Measurements from ENCODE around the gene YBX2.

The YBX2 gene

GRCh38 chr17:7295230-7296180, 1.1 kb upstream of the YBX2 start:
- no peak for DNase-seq

DNA sequence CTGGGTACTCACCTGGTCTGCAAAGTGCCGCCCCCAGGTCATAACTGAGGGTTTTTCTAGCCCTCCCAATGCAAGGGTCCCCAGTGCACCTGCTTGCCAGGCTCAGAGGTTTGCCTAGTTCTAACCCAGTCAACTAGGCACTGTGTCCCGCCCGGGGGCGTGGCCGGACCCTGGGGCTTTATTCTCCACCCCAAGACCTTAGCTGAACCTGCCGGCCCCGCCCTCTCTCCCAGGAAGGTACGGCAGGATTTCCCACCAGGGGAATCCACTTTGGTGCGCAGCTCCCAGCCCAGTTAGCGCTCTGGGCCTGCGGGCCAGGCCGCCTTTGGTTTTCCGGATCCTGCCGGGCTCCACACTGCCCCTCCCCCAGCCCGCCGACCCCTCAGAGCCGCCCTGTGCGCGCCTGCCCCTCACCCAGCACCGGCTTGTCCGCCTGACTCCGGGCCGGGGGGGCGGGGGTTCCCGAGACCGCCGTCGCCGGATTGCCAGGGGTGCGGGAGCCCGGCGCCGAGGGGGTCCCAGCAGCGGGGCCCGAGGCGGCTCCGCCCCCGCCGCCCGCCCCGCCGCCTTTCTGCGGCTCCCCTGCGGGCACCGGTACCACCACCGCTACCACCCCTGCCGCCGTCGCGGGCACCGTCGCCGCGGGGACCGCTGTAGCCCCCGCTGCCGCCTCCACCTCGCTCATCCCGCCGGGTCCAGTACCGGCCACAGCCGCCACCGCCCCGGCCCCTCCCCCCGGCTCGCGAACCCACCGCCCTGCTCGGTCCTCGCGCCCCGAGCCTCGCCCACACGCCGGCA, 424 bp downstream of the YBX2 start:
- no peak for DNase-seq

DNA sequence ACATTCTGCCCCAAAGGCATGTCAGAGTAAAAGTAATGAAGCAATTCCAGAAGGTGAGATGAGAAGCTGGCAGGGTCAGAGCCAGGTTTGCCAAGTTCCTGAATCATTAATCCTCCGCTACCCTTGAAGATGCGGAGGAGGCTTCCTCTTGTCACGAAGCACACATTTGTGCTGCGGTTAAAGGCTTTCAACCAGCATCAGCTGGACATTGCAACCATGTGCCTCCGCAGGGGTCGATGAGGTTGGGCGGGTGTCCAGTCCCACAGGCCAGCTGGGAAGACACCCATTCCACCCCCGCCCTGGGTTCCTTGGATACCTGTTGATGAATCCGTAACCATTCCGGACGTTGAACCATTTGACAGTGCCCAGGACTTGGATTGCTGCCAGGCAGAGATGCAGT, 1.3 kb downstream of the YBX2 start:
- no peak for DNase-seq

DNA sequence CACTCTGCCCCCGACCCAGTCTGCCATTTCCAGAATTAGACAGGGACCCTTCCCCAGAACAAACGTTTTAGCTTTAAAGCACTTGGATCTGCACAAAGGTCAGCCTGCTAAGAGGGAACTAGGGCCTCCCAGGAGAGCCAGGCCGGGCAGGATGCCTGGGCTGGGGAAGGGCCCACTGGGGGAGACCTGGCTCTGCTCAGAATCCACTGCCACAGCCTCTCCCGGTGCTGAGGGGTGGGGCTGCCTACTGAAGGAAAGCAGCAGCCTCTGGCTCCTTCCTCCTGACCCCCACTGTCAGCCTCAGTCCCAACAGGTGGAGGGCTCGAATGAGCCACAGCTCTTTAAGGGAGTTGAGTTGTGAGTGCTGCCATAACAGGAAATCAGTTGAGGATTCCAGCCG, 1.7 kb downstream of the YBX2 start:
- DNase-seq: no peak

DNA sequence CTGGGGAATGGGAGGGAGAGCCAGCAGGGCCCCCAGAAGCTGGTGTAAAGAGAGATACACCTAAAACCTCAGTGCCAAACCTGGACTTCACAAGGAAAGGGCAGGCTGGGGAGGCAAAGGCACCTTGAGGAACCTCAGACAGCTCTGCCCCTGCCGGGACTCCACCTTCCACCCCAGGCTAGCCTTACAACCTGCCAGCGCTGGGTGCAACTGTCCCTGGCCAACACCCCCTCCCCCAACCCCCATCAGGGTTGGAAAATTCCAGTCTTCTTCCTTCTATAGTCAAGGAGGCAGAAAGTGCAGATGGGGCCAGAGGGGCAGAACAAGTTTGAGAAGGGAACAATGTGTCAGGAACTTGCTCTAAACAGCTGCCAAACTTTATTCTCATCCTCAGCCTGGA, 2.2 kb downstream of the YBX2 start:
- DNase-seq: no peak

DNA sequence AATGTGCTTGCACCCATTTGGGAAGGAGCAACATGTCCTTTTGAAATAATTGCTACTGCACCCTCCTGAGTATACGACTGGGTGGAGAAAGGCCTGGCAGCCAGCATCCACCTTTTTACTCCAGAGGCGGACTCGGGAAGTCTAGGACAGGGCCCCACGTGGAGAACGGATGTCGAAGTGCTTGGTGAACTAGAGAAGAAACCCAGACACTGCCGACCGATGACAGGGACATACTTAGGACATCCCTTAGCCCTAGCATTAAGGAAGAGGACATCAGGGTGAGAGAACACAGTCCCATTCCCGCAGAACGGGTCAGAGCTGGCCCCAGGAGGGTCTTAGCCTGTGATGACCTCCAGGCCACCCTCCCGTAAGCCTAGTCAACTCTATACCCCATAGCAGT, 3.8 kb downstream of the YBX2 start:
- no peak for DNase-seq

- DNase-seq: no peak
Observed at GRCh38 chr17:7290166-7290565, 4.3 kb downstream of the YBX2 start.

- DNase-seq: no peak
Observed at GRCh38 chr17:7289256-7290032, 5.0 kb downstream of the YBX2 start.

DNA sequence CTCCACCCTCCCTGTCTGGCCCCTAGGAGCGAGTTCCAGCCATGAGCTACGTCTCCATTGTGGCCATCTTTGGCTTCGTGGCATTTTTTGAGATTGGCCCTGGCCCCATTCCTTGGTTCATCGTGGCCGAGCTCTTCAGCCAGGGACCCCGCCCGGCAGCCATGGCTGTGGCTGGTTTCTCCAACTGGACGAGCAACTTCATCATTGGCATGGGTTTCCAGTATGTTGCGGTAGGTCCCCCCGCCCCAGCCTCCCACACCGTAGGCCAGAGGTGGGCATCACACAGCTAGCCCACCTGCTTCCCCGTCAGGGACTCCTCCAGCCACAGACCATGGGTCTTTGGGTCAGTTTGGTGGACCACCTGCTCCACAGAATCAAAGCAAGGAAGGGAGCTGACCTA, 8.8 kb downstream of the YBX2 start:
- DNase-seq: no peak

DNA sequence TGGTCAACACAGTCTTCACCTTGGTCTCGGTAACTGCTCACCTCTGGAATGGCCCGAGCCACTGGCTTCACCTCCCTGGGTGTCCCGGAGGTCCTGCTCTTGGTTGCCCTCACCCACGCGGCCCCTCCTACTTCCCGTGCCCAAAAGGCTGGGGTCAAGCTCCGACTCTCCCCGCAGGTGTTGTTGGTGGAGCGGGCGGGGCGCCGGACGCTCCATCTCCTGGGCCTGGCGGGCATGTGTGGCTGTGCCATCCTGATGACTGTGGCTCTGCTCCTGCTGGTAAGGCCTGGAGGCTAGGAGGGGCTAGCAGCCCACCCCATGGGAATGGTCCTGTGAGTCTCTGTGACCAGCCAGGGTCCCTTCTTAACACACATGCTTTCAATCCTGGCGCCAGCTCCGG, 9.5 kb downstream of the YBX2 start:
- no peak for DNase-seq

- no peak for DNase-seq
Observed at GRCh38 chr17:7283471-7284216, 10.8 kb downstream of the YBX2 start.

- DNase-seq: no peak
Observed at GRCh38 chr17:7282752-7283321, 11.6 kb downstream of the YBX2 start.

DNA sequence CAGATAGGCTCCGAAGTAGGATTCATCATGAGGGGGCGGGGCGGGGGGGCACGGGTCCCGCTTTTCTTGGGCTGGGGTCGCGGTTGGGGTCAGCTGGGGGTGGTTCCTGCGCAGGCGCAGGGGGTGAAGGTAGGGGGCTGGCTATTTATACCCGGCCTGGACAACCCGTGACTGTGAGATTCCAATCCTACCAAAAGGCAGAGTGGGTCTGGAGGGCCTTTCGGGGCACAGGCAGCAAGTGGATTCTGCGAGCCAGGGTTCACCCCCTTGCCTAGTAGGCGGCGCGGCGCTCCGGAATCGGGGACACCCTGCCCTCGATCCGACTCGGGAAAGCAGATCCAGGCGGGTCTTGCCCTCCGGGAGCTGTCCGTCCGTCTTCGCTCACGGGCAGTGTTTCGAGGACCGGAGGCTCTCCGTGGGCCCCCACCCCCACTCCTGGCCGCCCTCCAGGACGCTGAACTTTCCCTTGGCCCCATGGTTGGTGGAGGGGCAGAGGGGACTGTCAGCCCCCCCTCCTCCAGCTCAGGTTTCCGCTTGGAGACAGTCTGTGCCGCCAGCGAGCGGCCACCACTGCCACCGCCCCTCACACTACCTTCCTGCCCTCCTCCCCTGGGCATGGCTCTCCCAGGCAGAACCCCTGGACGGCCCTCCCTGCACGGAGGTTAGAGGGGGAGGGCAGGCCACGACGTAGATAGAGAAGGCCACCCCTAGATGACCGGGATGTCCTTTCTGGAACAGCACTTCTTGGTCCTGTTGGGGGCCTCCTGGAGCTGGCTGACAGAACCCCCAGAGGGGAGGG, 12.3 kb downstream of the YBX2 start:
- no peak for DNase-seq

DNA sequence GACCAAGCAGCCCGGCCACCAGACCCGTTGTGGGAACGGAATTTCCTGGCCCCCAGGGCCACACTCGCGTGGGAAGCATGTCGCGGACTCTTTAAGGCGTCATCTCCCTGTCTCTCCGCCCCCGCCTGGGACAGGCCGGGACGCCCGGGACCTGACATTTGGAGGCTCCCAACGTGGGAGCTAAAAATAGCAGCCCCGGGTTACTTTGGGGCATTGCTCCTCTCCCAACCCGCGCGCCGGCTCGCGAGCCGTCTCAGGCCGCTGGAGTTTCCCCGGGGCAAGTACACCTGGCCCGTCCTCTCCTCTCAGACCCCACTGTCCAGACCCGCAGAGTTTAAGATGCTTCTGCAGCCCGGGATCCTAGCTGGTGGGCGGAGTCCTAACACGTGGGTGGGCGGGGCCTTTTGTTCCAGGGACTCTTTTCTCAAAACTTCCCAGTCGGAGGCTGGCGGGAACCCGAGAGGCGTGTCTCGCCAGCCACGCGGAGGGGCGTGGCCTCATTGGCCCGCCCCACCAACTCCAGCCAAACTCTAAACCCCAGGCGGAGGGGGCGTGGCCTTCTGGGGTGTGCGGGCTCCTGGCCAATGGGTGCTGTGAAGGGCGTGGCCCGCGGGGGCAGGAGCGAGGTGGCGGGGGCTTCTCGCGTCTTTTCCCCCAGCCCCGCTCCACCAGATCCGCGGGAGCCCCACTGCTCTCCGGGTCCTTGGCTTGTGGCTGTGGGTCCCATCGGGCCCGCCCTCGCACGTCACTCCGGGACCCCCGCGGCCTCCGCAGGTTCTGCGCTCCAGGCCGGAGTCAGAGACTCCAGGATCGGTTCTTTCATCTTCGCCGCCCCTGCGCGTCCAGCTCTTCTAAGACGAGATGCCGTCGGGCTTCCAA, 13.1 kb downstream of the YBX2 start, which contains the start of gene SLC2A4:
SLC2A4 (plus strand) TSS at position 645 of the 879 bp plus-strand sequence; CDS start at position 862, 217 bp downstream.
- DNase-seq: peak; percentile 83

DNA sequence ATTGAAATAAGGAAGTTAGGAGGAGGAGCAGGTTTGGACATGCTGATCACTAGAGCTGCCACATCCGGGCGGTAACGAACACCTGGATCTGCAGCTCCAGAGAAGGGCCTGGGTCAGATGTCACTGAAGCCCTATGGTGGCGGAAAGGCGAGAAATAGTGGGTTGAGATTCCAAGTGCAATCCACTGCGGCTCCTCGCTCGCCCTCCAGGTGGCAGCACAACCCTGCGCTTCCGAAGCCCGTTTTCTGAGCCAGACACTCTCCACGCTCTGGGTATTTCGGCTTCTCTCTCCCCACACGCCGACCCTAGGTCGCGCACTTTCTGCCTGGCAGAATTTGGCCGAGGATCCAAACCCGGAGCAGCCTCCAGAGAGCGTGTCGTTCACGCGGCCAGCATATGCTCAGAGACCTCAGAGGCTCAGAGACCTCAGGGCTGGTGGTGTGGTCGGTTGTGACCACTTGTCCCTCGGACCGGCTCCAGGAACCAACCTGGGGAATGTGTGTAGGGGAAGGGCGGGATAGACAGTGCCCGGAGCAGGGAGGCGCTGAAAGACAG, 13.8 kb downstream of the YBX2 start:
- peak; percentile 83 for DNase-seq

DNA sequence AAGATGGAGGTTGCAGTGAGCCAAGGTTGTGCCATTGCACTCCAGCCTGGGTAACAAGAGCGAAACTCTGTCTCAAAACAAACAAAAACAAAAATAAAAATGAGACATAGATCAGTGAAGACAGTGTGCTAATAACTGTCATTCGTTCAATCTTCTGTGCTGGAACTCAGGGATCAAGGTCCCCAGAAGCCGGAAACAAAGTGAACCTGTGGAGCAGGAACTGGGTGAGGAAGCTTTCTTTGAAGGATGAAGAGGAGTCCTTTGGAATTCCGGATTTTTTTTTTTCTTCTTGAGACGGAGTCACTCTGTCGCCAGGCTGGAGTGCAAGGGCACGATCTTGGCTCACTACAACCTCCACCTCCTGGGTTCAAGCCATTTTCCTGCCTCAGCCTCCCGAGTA, 15.0 kb downstream of the YBX2 start:
- no peak for DNase-seq

- DNase-seq: no peak
Observed at GRCh38 chr17:7266784-7267183, 27.7 kb downstream of the YBX2 start.

DNA sequence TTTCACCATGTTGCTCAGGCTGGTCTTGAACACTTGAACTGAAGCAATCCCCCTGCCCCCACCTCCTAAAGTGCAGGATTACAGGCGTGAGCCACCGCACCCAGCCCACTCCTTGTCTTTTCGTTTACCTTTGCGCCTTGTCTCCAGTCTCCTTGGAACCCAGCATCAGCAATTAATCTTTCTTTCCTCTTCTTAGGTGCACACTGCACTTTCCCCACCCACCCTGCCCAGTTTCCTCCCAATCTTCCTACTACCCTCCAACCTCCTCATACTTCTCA, 30.7 kb downstream of the YBX2 start:
- no peak for DNase-seq

DNA sequence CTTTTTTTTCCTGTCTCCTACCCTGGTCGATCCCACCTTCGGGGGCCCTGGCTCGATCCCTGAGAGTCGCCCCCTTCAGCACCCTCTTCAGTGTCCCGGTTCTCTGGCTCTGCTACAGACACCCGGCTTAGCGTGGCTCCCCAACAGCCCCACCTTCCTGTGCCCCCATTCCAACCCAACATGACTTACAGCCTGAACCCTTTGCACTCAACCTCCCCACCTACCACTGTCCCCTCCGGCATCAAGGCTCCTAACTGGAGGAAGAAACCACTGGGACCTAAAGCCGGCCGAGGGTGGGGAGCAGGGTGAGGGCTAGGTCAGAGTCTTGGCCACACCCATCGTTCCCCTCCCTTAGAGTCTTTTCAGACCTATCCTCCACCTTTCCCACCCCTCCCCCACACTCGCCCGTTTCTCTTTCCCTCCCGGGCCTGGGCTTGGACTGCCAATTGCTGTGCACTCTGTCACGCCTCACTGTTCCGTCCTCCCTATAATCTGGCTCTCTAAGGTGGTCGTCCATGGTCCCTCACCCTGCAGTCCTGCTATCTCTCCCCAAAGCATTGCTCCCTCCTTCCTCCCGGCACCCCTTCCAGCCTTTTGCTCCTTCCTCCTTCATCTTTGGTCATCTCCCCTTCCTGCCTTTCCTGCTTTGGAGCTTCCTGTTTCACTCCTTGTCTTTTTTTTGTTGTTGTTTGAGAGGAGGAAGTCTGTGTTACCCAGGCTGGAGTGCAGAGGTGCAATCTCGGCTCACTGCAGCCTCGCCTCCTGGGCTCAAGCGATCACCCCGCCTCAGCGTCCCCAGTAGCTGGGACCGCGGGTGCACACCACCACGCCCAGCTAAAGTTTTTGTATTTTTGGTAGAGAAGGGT, 31.3 kb downstream of the YBX2 start:
- DNase-seq: no peak
